Neuron (in vitro differentiated cells): ENCODE data around the gene DAAM1.

Experiments used
- H2AFZ ChIP-seq: one replicate; pipeline ENCODE4 v1.6.1; 2013; ENCODE audit warnings: low read depth, mild to moderate bottlenecking, inconsistent platforms, low read length, moderate library complexity
- H3K27me3 ChIP-seq: one replicate; pipeline ENCODE4 v1.6.1; 2013; ENCODE audit warnings: low read length; ENCODE audit not compliant: insufficient read depth
- H3K36me3 ChIP-seq: one replicate; pipeline ENCODE4 v1.6.1; 2013; ENCODE audit warnings: low read length; ENCODE audit not compliant: insufficient read depth
- H3K4me1 ChIP-seq: one replicate; pipeline ENCODE4 v1.6.1; 2013; ENCODE audit warnings: low read length; ENCODE audit not compliant: insufficient read depth
- H3K4me3 ChIP-seq: 2 replicates; pipeline ENCODE4 v1.5.1; 2013; ENCODE audit warnings: mild to moderate bottlenecking, low read length, moderate library complexity
- H3K9me3 ChIP-seq: one replicate; pipeline ENCODE4 v1.6.1; 2013; ENCODE audit warnings: low read length

DAAM1 gene

GRCh38 chr14:59374048-59374447, 185.6 kb downstream of the DAAM1 start:
- Histone ChIP-seq H3K9me3 (no peaks in the 10 kb centered on the region), H3K4me3 (no peak overlapping the region), H2AFZ (no peak overlapping the region), H3K36me3 (peaks cover 11% of the 10 kb centered on the region), H3K27me3 (no peaks in the 10 kb centered on the region), H3K4me1 (peaks cover 13% of the 10 kb centered on the region)

DNA sequence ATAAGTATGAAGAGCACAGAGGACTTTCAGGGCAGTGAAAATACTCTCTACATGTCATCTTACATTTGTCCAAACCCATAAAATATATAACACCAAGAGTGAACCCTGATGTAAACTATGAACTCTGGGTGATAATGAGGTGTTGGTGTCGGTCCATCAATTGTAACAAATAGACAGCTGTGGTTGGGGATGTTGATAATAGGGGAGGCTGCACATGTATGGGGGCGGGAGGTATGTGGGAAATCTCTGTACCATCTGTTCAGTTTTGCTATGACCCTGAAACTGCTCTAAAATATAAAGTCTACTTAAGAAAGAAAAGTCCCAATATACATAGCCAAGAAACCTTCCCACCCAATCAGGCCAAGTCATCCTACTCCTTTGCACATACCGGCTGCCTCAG, 188.2 kb downstream of the DAAM1 start:
- Histone ChIP-seq H3K36me3 (no peaks in the 10 kb centered on the region), H3K4me1 (peaks cover 13% of the 10 kb centered on the region), H3K4me3 (no peak overlapping the region), H2AFZ (no peak overlapping the region), H3K9me3 (no peaks in the 10 kb centered on the region), H3K27me3 (no peaks in the 10 kb centered on the region)

- Histone ChIP-seq H3K4me1 (peaks cover 13% of the 10 kb centered on the region), H3K4me3 (no peak overlapping the region), H2AFZ (no peak overlapping the region), H3K27me3 (no peaks in the 10 kb centered on the region), H3K9me3 (no peaks in the 10 kb centered on the region), H3K36me3 (no peaks in the 10 kb centered on the region)
Observed at GRCh38 chr14:59377491-59377890, 189.0 kb downstream of the DAAM1 start.

DNA sequence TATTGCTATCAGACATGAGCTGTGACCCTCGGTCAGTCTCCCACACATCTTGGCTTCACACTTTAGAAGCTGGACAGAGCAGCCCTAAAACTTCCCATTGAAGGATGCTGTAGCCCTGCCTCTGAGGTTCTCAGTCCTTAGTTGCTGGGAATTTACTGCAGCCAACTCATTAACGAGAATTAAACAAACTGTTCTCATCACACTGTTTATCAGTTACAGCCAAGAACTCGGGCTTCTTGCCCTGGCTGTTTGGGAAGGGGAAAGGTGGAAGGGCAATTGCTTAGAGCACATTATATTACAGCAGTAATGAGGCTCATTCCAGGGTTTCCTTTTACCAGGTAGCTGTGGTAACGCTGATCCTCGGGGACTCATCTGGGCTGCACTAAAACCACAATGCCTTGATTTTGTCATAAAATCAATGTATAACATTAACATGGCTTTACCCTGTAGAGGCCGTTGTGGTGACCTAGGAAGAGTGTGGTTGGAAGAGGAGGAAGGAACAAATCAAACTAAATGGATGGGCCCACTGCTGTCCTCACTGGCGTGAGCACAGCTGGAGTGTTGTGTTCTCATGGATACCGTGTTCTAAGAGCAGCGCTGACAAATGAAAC, 189.6 kb downstream of the DAAM1 start:
- H3K4me3 ChIP-seq, result no peak overlapping the region
- no peak overlapping the region for H2AFZ ChIP-seq

DNA sequence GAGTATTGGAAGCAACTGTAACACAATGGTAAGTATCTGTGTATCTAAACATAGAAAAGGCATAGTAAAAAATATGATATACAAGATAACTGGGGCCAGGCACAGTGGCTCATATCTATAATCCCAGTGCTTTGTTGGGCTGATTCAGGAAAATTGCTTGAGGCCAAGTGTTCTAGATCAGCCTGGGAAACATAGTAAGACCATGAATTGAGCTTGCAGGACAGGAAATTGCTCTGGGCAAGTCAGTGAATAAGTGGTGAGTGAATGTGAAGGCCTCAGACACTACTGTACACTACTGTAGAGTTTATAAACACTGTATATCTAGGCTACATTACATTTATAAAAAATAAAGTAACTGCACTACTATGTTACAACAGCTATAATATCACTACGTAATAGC, 201.5 kb downstream of the DAAM1 start:
- H2AFZ ChIP-seq, result no peak overlapping the region
- H3K27me3 ChIP-seq, result no peaks in the 10 kb centered on the region
- H3K36me3 ChIP-seq, result no peaks in the 10 kb centered on the region
- H3K4me3 ChIP-seq, result no peak overlapping the region
- H3K4me1 ChIP-seq, result no peaks in the 10 kb centered on the region
- no peaks in the 10 kb centered on the region for H3K9me3 ChIP-seq

More for the DNA sequence above, 189.6 kb downstream of the DAAM1 start:
- H3K36me3 ChIP-seq, result no peaks in the 10 kb centered on the region
- peaks cover 13% of the 10 kb centered on the region for H3K4me1 ChIP-seq
- no peaks in the 10 kb centered on the region for H3K27me3 ChIP-seq
- no peaks in the 10 kb centered on the region for H3K9me3 ChIP-seq

DNA sequence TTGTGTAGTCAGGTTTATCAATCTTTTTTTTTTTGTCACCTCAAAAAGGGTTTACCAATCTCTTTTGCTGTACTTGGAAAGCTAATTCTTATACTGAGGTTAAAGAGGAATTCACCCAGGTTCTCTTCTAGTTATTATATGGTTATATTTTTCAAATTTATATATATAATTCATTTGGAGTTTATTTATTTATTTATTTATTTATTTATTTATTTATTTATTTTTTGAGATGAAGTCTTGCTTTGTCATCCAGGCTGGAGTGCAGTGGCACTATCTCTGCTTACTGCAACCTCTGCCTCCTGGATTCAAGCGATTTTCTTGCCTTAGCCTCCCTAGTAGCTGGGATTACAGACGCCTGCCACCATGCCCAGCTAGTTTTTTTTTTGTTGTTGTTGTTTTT, 202.9 kb downstream of the DAAM1 start:
- no peaks in the 10 kb centered on the region for H3K36me3 ChIP-seq
- no peaks in the 10 kb centered on the region for H3K27me3 ChIP-seq
- no peaks in the 10 kb centered on the region for H3K4me1 ChIP-seq
- H3K4me3 ChIP-seq, result no peak overlapping the region
- no peak overlapping the region for H2AFZ ChIP-seq
- no peaks in the 10 kb centered on the region for H3K9me3 ChIP-seq

DNA sequence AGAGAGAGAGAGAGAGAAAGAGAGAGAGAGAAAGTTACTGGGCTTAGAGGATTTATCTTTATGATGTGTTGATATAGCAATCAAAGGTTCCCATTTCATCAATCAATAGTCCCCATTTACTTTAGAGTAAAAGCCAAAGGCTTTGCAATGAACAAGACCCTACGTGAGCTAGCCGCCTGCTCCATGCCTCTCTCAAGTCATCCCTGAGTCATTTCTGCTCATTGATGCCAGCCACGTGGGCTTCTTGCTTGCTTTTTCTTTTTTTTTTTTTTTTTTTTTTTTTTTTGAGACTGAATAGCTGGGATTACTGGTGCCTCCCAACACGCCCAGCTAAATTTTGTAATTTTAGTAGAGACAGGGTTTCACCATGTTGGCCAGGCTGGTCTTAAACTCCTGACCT, 205.8 kb downstream of the DAAM1 start:
- Histone ChIP-seq H3K27me3 (no peaks in the 10 kb centered on the region), H3K4me3 (no peak overlapping the region), H3K9me3 (no peaks in the 10 kb centered on the region), H3K36me3 (no peaks in the 10 kb centered on the region), H3K4me1 (no peaks in the 10 kb centered on the region), H2AFZ (no peak overlapping the region)

DNA sequence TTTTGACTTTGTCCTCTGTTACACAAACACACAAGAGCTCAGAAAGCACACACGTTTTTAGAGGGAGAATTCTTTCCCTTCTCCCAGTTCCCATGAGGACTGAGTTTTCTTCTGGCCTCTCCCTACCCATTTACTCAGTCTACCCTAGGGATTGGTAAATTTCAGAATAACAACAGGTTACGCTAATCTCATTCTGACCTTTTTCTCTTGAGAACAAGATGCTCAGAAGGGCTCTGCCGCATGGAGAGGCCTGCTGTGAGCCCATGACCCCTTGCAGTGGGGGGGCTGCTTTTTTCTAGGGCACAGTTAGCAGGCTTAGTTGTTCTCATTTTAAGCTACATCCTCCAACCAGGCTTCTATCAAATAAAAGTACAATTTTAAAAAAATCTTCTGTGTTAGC, 207.2 kb downstream of the DAAM1 start:
- Histone ChIP-seq H2AFZ (no peak overlapping the region), H3K36me3 (no peaks in the 10 kb centered on the region), H3K27me3 (no peaks in the 10 kb centered on the region), H3K9me3 (no peaks in the 10 kb centered on the region), H3K4me3 (no peak overlapping the region), H3K4me1 (no peaks in the 10 kb centered on the region)

DNA sequence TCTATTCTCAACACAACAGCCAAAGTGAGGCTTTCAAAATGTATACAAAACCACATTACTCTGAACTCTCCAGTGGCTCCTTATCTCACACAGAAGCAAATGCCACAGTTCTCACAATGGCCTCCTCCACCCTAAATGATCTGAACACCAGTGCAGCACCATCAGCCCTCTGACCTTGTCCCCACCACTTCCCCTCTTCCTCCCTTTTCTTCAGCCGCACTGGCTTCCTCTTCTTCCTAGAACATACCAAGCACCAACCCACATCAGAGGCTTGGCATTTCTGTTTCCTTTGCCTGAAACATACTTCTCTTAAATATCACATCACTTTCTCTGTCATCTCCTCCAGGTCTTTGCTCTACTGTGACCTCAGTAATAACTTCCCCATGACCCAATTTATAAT, 210.4 kb downstream of the DAAM1 start:
- no peaks in the 10 kb centered on the region for H3K4me1 ChIP-seq
- no peak overlapping the region for H3K4me3 ChIP-seq
- H2AFZ ChIP-seq, result no peak overlapping the region
- no peaks in the 10 kb centered on the region for H3K9me3 ChIP-seq
- H3K27me3 ChIP-seq, result no peaks in the 10 kb centered on the region
- no peaks in the 10 kb centered on the region for H3K36me3 ChIP-seq

DNA sequence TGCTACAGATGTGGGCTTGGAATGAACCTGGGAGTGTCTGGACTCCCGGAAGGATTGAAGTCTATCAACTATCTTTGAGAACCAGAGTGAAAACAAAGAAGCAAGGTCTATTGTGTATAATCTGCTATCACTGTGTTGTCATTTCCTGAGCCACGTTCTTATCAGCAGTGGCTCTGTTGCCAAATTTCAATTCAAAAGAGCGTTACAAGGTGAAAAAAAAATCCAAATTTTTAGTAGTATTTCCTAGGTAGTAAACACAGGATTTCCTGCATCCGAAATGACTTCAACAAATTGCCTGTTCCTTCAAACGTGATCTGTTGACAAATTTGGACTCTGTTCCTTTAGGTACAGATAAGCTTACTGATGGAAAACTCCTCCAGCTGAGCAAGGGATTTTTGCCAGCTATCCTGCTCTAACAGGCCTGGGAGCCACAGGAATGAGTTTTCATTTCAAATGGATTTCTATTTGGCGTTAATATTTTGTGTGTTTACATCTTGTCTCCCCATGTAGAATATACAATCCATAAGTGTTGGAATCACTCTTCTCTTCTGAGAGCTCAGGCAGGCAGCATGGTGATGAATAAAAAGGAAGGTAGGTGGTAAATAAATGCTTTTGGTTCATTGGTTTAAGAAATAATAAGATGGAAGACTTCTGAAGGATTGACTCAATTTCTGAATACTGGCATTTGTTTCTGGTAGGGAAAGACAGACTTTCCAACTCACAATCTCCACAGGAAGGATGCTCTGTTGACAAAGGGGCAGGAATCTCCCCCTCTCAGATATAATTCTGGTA, 218.2 kb downstream of the DAAM1 start:
- no peaks in the 10 kb centered on the region for H3K36me3 ChIP-seq
- H3K27me3 ChIP-seq, result no peaks in the 10 kb centered on the region
- no peak overlapping the region for H2AFZ ChIP-seq
- peaks cover 3% of the 10 kb centered on the region for H3K9me3 ChIP-seq
- H3K4me3 ChIP-seq, result no peak overlapping the region
- peaks cover 3% of the 10 kb centered on the region for H3K4me1 ChIP-seq

- H3K9me3 ChIP-seq, result peaks cover 3% of the 10 kb centered on the region
- no peaks in the 10 kb centered on the region for H3K36me3 ChIP-seq
- H3K4me1 ChIP-seq, result peaks cover 3% of the 10 kb centered on the region
- H3K4me3 ChIP-seq, result no peak overlapping the region
- H3K27me3 ChIP-seq, result no peaks in the 10 kb centered on the region
- H2AFZ ChIP-seq, result no peak overlapping the region
Observed at GRCh38 chr14:59407246-59408010, 219.0 kb downstream of the DAAM1 start.

GRCh38 chr14:59415836-59416602, 227.6 kb downstream of the DAAM1 start:
- Histone ChIP-seq H3K36me3 (no peaks in the 10 kb centered on the region), H2AFZ (no peak overlapping the region), H3K4me1 (no peaks in the 10 kb centered on the region), H3K4me3 (no peak overlapping the region), H3K9me3 (no peaks in the 10 kb centered on the region), H3K27me3 (no peaks in the 10 kb centered on the region)

DNA sequence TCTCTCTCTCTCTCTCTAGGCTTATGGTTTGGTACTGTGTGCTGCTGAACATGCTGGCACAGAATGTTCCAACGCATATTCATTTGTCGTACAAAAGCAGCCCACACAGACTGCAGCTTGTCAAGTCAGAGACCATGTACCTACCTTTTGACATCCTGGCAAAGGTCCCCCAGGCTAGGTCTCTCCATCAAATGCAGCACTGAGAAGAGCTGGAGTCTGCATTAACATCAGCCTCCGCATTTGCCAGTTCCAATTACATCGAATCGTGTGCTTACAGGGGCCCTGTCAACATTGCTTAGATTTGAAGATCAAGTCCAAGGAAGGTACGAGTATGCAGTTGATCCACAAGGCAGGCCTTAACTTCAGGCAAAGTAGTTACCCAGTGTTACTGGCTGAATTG, 228.8 kb downstream of the DAAM1 start:
- Histone ChIP-seq H3K36me3 (no peaks in the 10 kb centered on the region), H3K4me3 (no peak overlapping the region), H3K9me3 (no peaks in the 10 kb centered on the region), H3K4me1 (no peaks in the 10 kb centered on the region), H2AFZ (no peak overlapping the region), H3K27me3 (no peaks in the 10 kb centered on the region)
